Astrocyte (in vitro differentiated cells and primary cell): ENCODE measurements around the gene MTUS2. TPM values are rescaled to one million over a fixed set of nuclear protein-coding genes. Genes with fewer than 3 reads are reported as not detected.

ENCODE experiments used
- DNase-seq: peaks from one replicate; pipeline ENCODE4 v3.0.0-alpha.2; 2010; ENCODE audit warnings: low read depth
- FAIRE-seq: peaks from 2 replicates; lab custom pipeline; 2011; peaks lifted over from hg19 to GRCh38; lab: Jason Lieb, UNC
- H2AFZ ChIP-seq: 2 replicates; pipeline ENCODE4 v1.6.0; 2012; ENCODE audit warnings: low read depth, low read length, inconsistent platforms
- H3K27ac ChIP-seq: 2 replicates; pipeline ENCODE4 v1.5.1; 2011; ENCODE audit warnings: low read depth, low read length, inconsistent platforms
- H3K27me3 ChIP-seq: 2 replicates; pipeline ENCODE4 v1.6.0; 2011; ENCODE audit warnings: low read length, inconsistent platforms; ENCODE audit not compliant: insufficient read depth
- H3K36me3 ChIP-seq: 2 replicates; pipeline ENCODE4 v1.5.1; 2011; ENCODE audit warnings: low read length, inconsistent platforms; ENCODE audit not compliant: insufficient read depth
- H3K4me1 ChIP-seq: 2 replicates; pipeline ENCODE4 v1.5.1; 2011; ENCODE audit warnings: low read length, inconsistent platforms; ENCODE audit not compliant: insufficient read depth
- H3K4me2 ChIP-seq: 2 replicates; pipeline ENCODE4 v1.6.0; 2012; ENCODE audit warnings: low read length, inconsistent platforms
- H3K4me3 ChIP-seq: 2 replicates; pipeline ENCODE4 v1.5.1; 2011; ENCODE audit warnings: low read depth, mild to moderate bottlenecking, low read length, inconsistent platforms; ENCODE audit not compliant: insufficient read depth
- H3K79me2 ChIP-seq: 2 replicates; pipeline ENCODE4 v1.6.0; 2012; ENCODE audit warnings: mild to moderate bottlenecking, low read length, inconsistent platforms; ENCODE audit not compliant: insufficient read depth
- H3K9ac ChIP-seq: 2 replicates; pipeline ENCODE4 v1.6.0; 2012; ENCODE audit warnings: mild to moderate bottlenecking, low read length, inconsistent platforms
- H3K9me3 ChIP-seq: 2 replicates; pipeline ENCODE4 v1.5.1; 2012; ENCODE audit warnings: low read depth, mild to moderate bottlenecking, low read length, inconsistent platforms; ENCODE audit not compliant: insufficient read depth
- H4K20me1 ChIP-seq: 2 replicates; pipeline ENCODE4 v1.6.0; 2012; ENCODE audit warnings: low read length, inconsistent platforms; ENCODE audit not compliant: insufficient read depth
- H3K27ac Mint-ChIP-seq: one replicate; pipeline ENCODE4 v1.8.0; 2021; ENCODE audit warnings: mild to moderate bottlenecking, mixed read lengths; ENCODE audit not compliant: unreplicated experiment
- H3K27me3 Mint-ChIP-seq: one replicate; pipeline ENCODE4 v1.8.0; 2021; ENCODE audit warnings: low read depth, mixed read lengths; ENCODE audit not compliant: unreplicated experiment
- H3K36me3 Mint-ChIP-seq: one replicate; pipeline ENCODE4 v1.8.0; 2021; ENCODE audit warnings: low read depth, mixed read lengths; ENCODE audit not compliant: unreplicated experiment
- H3K4me1 Mint-ChIP-seq: one replicate; pipeline ENCODE4 v1.8.0; 2021; ENCODE audit warnings: low read depth, mixed read lengths; ENCODE audit not compliant: unreplicated experiment
- H3K4me3 Mint-ChIP-seq: one replicate; pipeline ENCODE4 v1.8.0; 2021; ENCODE audit warnings: mild to moderate bottlenecking, moderate library complexity, mixed read lengths; ENCODE audit not compliant: unreplicated experiment
- H3K9me3 Mint-ChIP-seq: one replicate; pipeline ENCODE4 v1.8.0; 2021; ENCODE audit warnings: mild to moderate bottlenecking, mixed read lengths; ENCODE audit not compliant: unreplicated experiment
- EZH2 ChIP-seq: IDR thresholded peaks from 2 replicates; pipeline ENCODE4 v1.6.1; 2012; ENCODE audit warnings: mild to moderate bottlenecking, low read length, inconsistent platforms; ENCODE audit not compliant: insufficient read depth
- total RNA-seq: library from RNA; stranded (reverse); gene quantifications from 2 replicates; pipeline ENCODE4 v1.2.1, GENCODE V29; 2021
- TF ChIP-seq, protein P1 (sequence below): IDR thresholded peaks from 2 replicates; pipeline ENCODE4 v1.5.1; 2011; ENCODE audit warnings: low read depth, mild to moderate bottlenecking, inconsistent platforms, low read length, moderate library complexity; ENCODE audit not compliant: insufficient read depth

The MTUS2 gene
- total RNA-seq, 1 donor from 2014 or later, result 0.50 TPM

DNA sequence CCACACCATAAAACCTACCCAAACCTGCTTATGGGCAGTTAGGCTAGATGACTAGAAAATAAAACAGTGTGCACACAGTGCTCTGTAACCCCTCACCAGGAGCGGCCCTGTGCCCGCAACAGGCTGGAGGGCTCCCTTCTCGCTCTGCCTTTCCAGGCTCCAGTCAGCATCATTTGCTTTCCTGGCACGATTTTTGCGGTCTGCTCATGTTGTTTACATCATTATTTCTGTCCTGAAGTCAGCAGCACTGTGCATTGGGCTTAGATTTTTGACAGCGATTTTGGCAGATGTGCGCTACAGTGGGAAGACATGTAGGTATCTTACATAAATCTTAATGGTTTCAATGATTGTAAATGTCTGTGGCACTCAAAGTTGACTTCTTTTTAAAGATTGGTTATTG, 344.0 kb downstream of the MTUS2 start:
- Mint-ChIP-seq H3K27me3 (no peaks in the 10 kb centered on the region), H3K36me3 (no peaks in the 10 kb centered on the region)

DNA sequence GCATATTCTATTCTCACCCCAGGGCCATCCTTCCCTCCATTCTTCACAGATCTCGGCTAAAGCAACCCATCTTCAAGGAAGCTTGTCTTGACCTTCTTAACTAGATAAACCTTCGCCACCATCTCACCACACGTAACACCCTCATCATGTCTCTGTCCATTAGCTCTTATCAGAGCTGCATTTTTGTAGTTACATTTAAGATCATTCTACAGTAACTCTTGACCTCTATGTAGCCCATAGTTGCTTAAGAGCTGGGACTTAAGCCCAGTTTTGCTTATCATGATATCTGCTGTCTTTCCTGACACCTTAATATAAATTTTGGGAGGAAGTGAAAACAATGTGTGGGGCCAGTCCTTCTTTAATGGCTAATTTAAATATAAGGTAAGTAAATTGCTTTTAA, 345.1 kb downstream of the MTUS2 start:
- no peaks in the 10 kb centered on the region for H3K9me3 Mint-ChIP-seq
- Histone ChIP-seq H3K4me2 (no peak overlapping the region), H3K4me1 (no peaks in the 10 kb centered on the region), H3K27ac (no peak overlapping the region), H3K9me3 (peaks cover 6% of the 10 kb centered on the region), H3K36me3 (no peaks in the 10 kb centered on the region), H4K20me1 (no peaks in the 10 kb centered on the region), H2AFZ (no peak overlapping the region), H3K9ac (no peak overlapping the region), H3K27me3 (no peaks in the 10 kb centered on the region), H3K4me3 (no peak overlapping the region), H3K79me2 (no peaks in the 10 kb centered on the region)
- peaks cover 2% of the 10 kb centered on the region for H3K27me3 Mint-ChIP-seq
- no peak overlapping the region for H3K27ac Mint-ChIP-seq
- no peak for DNase-seq
- FAIRE-seq, result no peak
- H3K4me1 Mint-ChIP-seq, result peaks cover 22% of the 10 kb centered on the region
- TF ChIP-seq, protein P1, sequence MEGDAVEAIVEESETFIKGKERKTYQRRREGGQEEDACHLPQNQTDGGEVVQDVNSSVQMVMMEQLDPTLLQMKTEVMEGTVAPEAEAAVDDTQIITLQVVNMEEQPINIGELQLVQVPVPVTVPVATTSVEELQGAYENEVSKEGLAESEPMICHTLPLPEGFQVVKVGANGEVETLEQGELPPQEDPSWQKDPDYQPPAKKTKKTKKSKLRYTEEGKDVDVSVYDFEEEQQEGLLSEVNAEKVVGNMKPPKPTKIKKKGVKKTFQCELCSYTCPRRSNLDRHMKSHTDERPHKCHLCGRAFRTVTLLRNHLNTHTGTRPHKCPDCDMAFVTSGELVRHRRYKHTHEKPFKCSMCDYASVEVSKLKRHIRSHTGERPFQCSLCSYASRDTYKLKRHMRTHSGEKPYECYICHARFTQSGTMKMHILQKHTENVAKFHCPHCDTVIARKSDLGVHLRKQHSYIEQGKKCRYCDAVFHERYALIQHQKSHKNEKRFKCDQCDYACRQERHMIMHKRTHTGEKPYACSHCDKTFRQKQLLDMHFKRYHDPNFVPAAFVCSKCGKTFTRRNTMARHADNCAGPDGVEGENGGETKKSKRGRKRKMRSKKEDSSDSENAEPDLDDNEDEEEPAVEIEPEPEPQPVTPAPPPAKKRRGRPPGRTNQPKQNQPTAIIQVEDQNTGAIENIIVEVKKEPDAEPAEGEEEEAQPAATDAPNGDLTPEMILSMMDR, result no peak
- no peak for TF ChIP-seq EZH2
- H3K4me3 Mint-ChIP-seq, result no peak overlapping the region
- no peaks in the 10 kb centered on the region for H3K36me3 Mint-ChIP-seq

More for the DNA sequence above, 344.0 kb downstream of the MTUS2 start:
- H3K27me3 ChIP-seq, result no peaks in the 10 kb centered on the region
- Mint-ChIP-seq H3K4me3 (no peak overlapping the region), H3K9me3 (no peaks in the 10 kb centered on the region), H3K4me1 (peaks cover 22% of the 10 kb centered on the region), H3K27ac (no peak overlapping the region)
- H3K36me3 ChIP-seq, result no peaks in the 10 kb centered on the region
- H3K79me2 ChIP-seq, result no peaks in the 10 kb centered on the region
- FAIRE-seq (no peak), DNase-seq (no peak)
- TF ChIP-seq EZH2, result no peak
- TF ChIP-seq, protein P1, result no peak
- H3K27ac ChIP-seq, result no peak overlapping the region
- no peak overlapping the region for H3K4me2 ChIP-seq
- H3K9ac ChIP-seq, result no peak overlapping the region
- no peak overlapping the region for H3K4me3 ChIP-seq
- no peak overlapping the region for H2AFZ ChIP-seq
- H4K20me1 ChIP-seq, result no peaks in the 10 kb centered on the region
- no peaks in the 10 kb centered on the region for H3K4me1 ChIP-seq
- H3K9me3 ChIP-seq, result peaks cover 6% of the 10 kb centered on the region

DNA sequence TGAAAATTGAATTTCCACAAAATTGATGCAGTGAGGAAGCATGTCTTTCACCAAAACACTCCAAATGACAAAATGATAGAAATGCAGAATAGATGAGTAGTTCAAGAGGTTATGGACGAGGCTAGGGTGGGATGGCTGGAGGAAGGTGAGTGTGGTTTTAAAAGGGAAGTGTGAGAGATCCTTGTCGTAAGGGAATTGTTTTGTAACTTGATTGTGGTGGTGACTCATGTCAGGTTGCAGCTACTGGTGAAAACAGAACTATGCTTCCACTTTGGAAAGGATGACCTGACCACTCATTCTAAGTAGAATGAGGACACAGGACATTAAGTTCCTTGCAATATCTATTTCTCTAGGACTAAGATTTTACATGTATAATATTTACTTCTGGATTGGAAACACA, 345.7 kb downstream of the MTUS2 start:
- H3K9me3 Mint-ChIP-seq, result no peaks in the 10 kb centered on the region
- H3K4me2 ChIP-seq, result no peak overlapping the region
- H3K79me2 ChIP-seq, result no peaks in the 10 kb centered on the region
- H3K27me3 ChIP-seq, result no peaks in the 10 kb centered on the region
- no peak for FAIRE-seq
- H4K20me1 ChIP-seq, result no peaks in the 10 kb centered on the region
- H3K27ac Mint-ChIP-seq, result no peak overlapping the region
- no peak overlapping the region for H2AFZ ChIP-seq
- H3K4me1 ChIP-seq, result no peaks in the 10 kb centered on the region
- H3K9ac ChIP-seq, result no peak overlapping the region
- peaks cover 2% of the 10 kb centered on the region for H3K27me3 Mint-ChIP-seq
- no peak for TF ChIP-seq EZH2
- TF ChIP-seq, protein P1, result no peak
- no peak for DNase-seq
- H3K36me3 Mint-ChIP-seq, result no peaks in the 10 kb centered on the region
- H3K9me3 ChIP-seq, result peaks cover 6% of the 10 kb centered on the region
- no peak overlapping the region for H3K4me3 Mint-ChIP-seq
- peaks cover 22% of the 10 kb centered on the region for H3K4me1 Mint-ChIP-seq
- no peak overlapping the region for H3K4me3 ChIP-seq
- H3K27ac ChIP-seq, result no peak overlapping the region
- H3K36me3 ChIP-seq, result no peaks in the 10 kb centered on the region
